WTC11 (cell line): ENCODE data around the gene HSD3B7. TPM values are rescaled to one million over a fixed set of nuclear protein-coding genes. Genes with fewer than 3 reads are reported as not detected.

Source experiments
- ATAC-seq: fragments of 200-7000 bp; cut with Tn5 transposase; 2 replicates; pipeline ENCODE4 v1.10.0; 2021; ENCODE audit warnings: mild to moderate bottlenecking, moderate library complexity
- CTCF ChIA-PET: fragments of 300-600 bp; sonication (Branson Sonifier 250); formaldehyde crosslinking; loops from one replicate; lab custom pipeline; 2021; ENCODE audit warnings: antibody characterized with exemption; lab: Charles Lee
- POLR2A ChIA-PET: fragments of 350-600 bp; sonication (Branson Sonifier 250); formaldehyde crosslinking; loops from one replicate; lab custom pipeline; 2021; ENCODE audit warnings: antibody characterized with exemption; lab: Charles Lee
- DNase-seq: peaks from one replicate; pipeline ENCODE4 v3.0.0; 2021; ENCODE audit warnings: low spot score
- H3K27ac Mint-ChIP-seq: 2 replicates; pipeline ENCODE4 v1.8.0; 2021; ENCODE audit warnings: mixed read lengths
- H3K27me3 Mint-ChIP-seq: 2 replicates; pipeline ENCODE4 v1.8.0; 2021; ENCODE audit warnings: low read depth, mild to moderate bottlenecking, moderate library complexity, mixed read lengths
- H3K36me3 Mint-ChIP-seq: 2 replicates; pipeline ENCODE4 v1.8.0; 2021; ENCODE audit warnings: mixed read lengths
- H3K4me1 Mint-ChIP-seq: 2 replicates; pipeline ENCODE4 v1.8.0; 2022; ENCODE audit warnings: mixed read lengths
- H3K4me3 Mint-ChIP-seq: 2 replicates; pipeline ENCODE4 v1.8.0; 2021; ENCODE audit warnings: mild to moderate bottlenecking, moderate library complexity, mixed read lengths
- H3K9me3 Mint-ChIP-seq: 2 replicates; pipeline ENCODE4 v1.8.0; 2021; ENCODE audit warnings: mixed read lengths
- CTCF ChIP-seq: fragments of 200-600 bp; IDR thresholded peaks from 2 replicates; pipeline ENCODE4 v1.8.0; 2022; ENCODE audit warnings: antibody characterized with exemption
- FOXJ3 ChIP-seq: sonication (generic); formaldehyde crosslinking; IDR thresholded peaks from 2 replicates; pipeline ENCODE4 v1.9.0; 2021; ENCODE audit warnings: missing genetic modification reagents, mild to moderate bottlenecking, borderline replicate concordance
- GABPB1 ChIP-seq: sonication (generic); formaldehyde crosslinking; IDR thresholded peaks from 2 replicates; pipeline ENCODE4 v1.8.1; 2023; ENCODE audit warnings: mild to moderate bottlenecking, missing genetic modification reagents
- KAT7 ChIP-seq: sonication (generic); formaldehyde crosslinking; IDR thresholded peaks from 2 replicates; pipeline ENCODE4 v1.8.1; 2023; ENCODE audit warnings: missing genetic modification reagents, mild to moderate bottlenecking, borderline replicate concordance
- MXD4 ChIP-seq: fragments of 250-450 bp; sonication (Bioruptor Pico); IDR thresholded peaks from 2 replicates; pipeline ENCODE4 v1.8.0; 2021; ENCODE audit warnings: mild to moderate bottlenecking, moderate library complexity, borderline replicate concordance
- MYBL2 ChIP-seq: sonication (generic); formaldehyde crosslinking; IDR thresholded peaks from 2 replicates; pipeline ENCODE4 v1.8.1; 2023; ENCODE audit warnings: mild to moderate bottlenecking, moderate library complexity, missing genetic modification reagents
- NFYB ChIP-seq: sonication (generic); formaldehyde crosslinking; conservative IDR thresholded peaks from 2 replicates; pipeline ENCODE4 v1.8.0; 2022; ENCODE audit warnings: low read depth, missing genetic modification reagents
- SMAD3 ChIP-seq: sonication (generic); formaldehyde crosslinking; IDR thresholded peaks from 2 replicates; pipeline ENCODE4 v1.8.0; 2022; ENCODE audit warnings: missing genetic modification reagents, mild to moderate bottlenecking, borderline replicate concordance
- SP1 ChIP-seq: sonication (generic); formaldehyde crosslinking; conservative IDR thresholded peaks from 2 replicates; pipeline ENCODE4 v1.8.1; 2022; ENCODE audit warnings: missing genetic modification reagents
- ZBTB21 ChIP-seq: sonication (generic); formaldehyde crosslinking; IDR thresholded peaks from 2 replicates; pipeline ENCODE4 v1.8.1; 2023; ENCODE audit warnings: mild to moderate bottlenecking, missing genetic modification reagents, borderline replicate concordance
- ZMAT4 ChIP-seq: fragments of 250-450 bp; sonication (Bioruptor Pico); IDR thresholded peaks from 2 replicates; pipeline ENCODE4 v1.9.0; 2021; ENCODE audit warnings: mild to moderate bottlenecking
- ZNF138 ChIP-seq: sonication (generic); formaldehyde crosslinking; conservative IDR thresholded peaks from 2 replicates; pipeline ENCODE4 v1.8.1; 2022; ENCODE audit warnings: mild to moderate bottlenecking, moderate library complexity, missing genetic modification reagents
- ZNF232 ChIP-seq: sonication (generic); formaldehyde crosslinking; IDR thresholded peaks from 2 replicates; pipeline ENCODE4 v1.8.0; 2022; ENCODE audit warnings: mild to moderate bottlenecking, missing genetic modification reagents
- ZNF281 ChIP-seq: sonication (generic); formaldehyde crosslinking; IDR thresholded peaks from 2 replicates; pipeline ENCODE4 v1.8.0; 2023; ENCODE audit warnings: mild to moderate bottlenecking, missing genetic modification reagents
- ZNF512 ChIP-seq: sonication (generic); formaldehyde crosslinking; IDR thresholded peaks from 2 replicates; pipeline ENCODE4 v1.8.1; 2022; ENCODE audit warnings: missing genetic modification reagents, borderline replicate concordance
- total RNA-seq: library from RNA; stranded (reverse); gene quantifications from 3 replicates; pipeline ENCODE4 v1.2.3, GENCODE V29; 2021
- TF ChIP-seq, protein P1 (sequence below): sonication (generic); formaldehyde crosslinking; IDR thresholded peaks from 2 replicates; pipeline ENCODE4 v1.8.0; 2023; ENCODE audit warnings: missing genetic modification reagents
- TF ChIP-seq, protein P2 (sequence below): sonication (generic); formaldehyde crosslinking; IDR thresholded peaks from 2 replicates; pipeline ENCODE4 v1.8.0; 2022; ENCODE audit warnings: missing genetic modification reagents
- TF ChIP-seq, protein P3 (sequence below): sonication (generic); formaldehyde crosslinking; conservative IDR thresholded peaks from 2 replicates; pipeline ENCODE4 v1.8.1; 2022; ENCODE audit warnings: mild to moderate bottlenecking, missing genetic modification reagents
- TF ChIP-seq, protein P4 (sequence below): fragments of 250-450 bp; sonication (Bioruptor Pico); IDR thresholded peaks from 2 replicates; pipeline ENCODE4 v1.8.0; 2021; ENCODE audit warnings: mild to moderate bottlenecking
- TF ChIP-seq, protein P5 (sequence below): fragments of 250-450 bp; sonication (Bioruptor Pico); IDR thresholded peaks from 2 replicates; pipeline ENCODE4 v1.9.0; 2021; ENCODE audit warnings: moderate library complexity, mild to moderate bottlenecking, inconsistent platforms, borderline replicate concordance

Gene HSD3B7
- total RNA-seq, 1 experiment from 2014 or later = 4.5 TPM

GRCh38 chr16:30990105-30990504 is 5.1 kb downstream of the HSD3B7 start (continued):
- TF ChIP-seq, protein P1, sequence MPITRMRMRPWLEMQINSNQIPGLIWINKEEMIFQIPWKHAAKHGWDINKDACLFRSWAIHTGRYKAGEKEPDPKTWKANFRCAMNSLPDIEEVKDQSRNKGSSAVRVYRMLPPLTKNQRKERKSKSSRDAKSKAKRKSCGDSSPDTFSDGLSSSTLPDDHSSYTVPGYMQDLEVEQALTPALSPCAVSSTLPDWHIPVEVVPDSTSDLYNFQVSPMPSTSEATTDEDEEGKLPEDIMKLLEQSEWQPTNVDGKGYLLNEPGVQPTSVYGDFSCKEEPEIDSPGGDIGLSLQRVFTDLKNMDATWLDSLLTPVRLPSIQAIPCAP (CRISPR knock-in tag) = no peak
- no peak for TF ChIP-seq NFYB (CRISPR knock-in tag)
- no peak for TF ChIP-seq ZNF512 (CRISPR knock-in tag)
- TF ChIP-seq, all 79 proteins: peak for 0

GRCh38 chr16:30991052-30991451 is 6.0 kb downstream of the HSD3B7 start:
- POLR2A ChIA-PET = no interaction called here
- CTCF ChIA-PET = no interaction called here
- ATAC-seq = no peak
- Mint-ChIP-seq H3K27ac (no peak overlapping the region), H3K36me3 (no peaks in the 10 kb centered on the region), H3K4me1 (no peaks in the 10 kb centered on the region; the same call in none of the 2 replicates), H3K27me3 (no peaks in the 10 kb centered on the region), H3K4me3 (no peak overlapping the region), H3K9me3 (no peaks in the 10 kb centered on the region)
- DNase-seq = no peak
- TF ChIP-seq KAT7 (CRISPR knock-in tag) (no peak), ZNF232 (CRISPR knock-in tag) (no peak), GABPB1 (CRISPR knock-in tag) (no peak), MYBL2 (no peak), ZMAT4 (CRISPR knock-in tag) (no peak), SMAD3 (no peak), SP1 (CRISPR knock-in tag) (no peak), CTCF (no peak), ZBTB21 (CRISPR knock-in tag) (no peak), ZNF138 (CRISPR knock-in tag) (no peak), FOXJ3 (CRISPR knock-in tag) (no peak), MXD4 (CRISPR knock-in tag) (no peak), ZNF281 (CRISPR knock-in tag) (no peak)
- TF ChIP-seq, protein P2, sequence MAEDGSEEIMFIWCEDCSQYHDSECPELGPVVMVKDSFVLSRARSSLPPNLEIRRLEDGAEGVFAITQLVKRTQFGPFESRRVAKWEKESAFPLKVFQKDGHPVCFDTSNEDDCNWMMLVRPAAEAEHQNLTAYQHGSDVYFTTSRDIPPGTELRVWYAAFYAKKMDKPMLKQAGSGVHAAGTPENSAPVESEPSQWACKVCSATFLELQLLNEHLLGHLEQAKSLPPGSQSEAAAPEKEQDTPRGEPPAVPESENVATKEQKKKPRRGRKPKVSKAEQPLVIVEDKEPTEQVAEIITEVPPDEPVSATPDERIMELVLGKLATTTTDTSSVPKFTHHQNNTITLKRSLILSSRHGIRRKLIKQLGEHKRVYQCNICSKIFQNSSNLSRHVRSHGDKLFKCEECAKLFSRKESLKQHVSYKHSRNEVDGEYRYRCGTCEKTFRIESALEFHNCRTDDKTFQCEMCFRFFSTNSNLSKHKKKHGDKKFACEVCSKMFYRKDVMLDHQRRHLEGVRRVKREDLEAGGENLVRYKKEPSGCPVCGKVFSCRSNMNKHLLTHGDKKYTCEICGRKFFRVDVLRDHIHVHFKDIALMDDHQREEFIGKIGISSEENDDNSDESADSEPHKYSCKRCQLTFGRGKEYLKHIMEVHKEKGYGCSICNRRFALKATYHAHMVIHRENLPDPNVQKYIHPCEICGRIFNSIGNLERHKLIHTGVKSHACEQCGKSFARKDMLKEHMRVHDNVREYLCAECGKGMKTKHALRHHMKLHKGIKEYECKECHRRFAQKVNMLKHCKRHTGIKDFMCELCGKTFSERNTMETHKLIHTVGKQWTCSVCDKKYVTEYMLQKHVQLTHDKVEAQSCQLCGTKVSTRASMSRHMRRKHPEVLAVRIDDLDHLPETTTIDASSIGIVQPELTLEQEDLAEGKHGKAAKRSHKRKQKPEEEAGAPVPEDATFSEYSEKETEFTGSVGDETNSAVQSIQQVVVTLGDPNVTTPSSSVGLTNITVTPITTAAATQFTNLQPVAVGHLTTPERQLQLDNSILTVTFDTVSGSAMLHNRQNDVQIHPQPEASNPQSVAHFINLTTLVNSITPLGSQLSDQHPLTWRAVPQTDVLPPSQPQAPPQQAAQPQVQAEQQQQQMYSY (CRISPR knock-in tag) = no peak
- TF ChIP-seq, protein P3, sequence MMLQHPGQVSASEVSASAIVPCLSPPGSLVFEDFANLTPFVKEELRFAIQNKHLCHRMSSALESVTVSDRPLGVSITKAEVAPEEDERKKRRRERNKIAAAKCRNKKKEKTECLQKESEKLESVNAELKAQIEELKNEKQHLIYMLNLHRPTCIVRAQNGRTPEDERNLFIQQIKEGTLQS (CRISPR knock-in tag) = no peak
- TF ChIP-seq, protein P4, sequence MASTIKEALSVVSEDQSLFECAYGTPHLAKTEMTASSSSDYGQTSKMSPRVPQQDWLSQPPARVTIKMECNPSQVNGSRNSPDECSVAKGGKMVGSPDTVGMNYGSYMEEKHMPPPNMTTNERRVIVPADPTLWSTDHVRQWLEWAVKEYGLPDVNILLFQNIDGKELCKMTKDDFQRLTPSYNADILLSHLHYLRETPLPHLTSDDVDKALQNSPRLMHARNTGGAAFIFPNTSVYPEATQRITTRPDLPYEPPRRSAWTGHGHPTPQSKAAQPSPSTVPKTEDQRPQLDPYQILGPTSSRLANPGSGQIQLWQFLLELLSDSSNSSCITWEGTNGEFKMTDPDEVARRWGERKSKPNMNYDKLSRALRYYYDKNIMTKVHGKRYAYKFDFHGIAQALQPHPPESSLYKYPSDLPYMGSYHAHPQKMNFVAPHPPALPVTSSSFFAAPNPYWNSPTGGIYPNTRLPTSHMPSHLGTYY (CRISPR knock-in tag) = no peak
- TF ChIP-seq, protein P5, sequence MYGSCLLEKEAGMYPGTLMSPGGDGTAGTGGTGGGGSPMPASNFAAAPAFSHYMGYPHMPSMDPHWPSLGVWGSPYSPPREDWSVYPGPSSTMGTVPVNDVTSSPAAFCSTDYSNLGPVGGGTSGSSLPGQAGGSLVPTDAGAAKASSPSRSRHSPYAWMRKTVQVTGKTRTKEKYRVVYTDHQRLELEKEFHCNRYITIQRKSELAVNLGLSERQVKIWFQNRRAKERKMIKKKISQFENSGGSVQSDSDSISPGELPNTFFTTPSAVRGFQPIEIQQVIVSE (CRISPR knock-in tag) = no peak
- TF ChIP-seq, protein P1 (CRISPR knock-in tag) = no peak
